HT1080 (cell line): ENCODE data around the gene ZNF276. TPM values are rescaled to one million over a fixed set of nuclear protein-coding genes. Genes with fewer than 3 reads are reported as not detected.
"Not testable (repeated sequence)": the region's sequence is repeated elsewhere in the genome, so short reads cannot be mapped to it uniquely, and the experiment has no call there.

Experiments
- DNase-seq: peaks from one replicate; pipeline ENCODE4 v3.0.0-alpha.2; 2015; ENCODE audit warnings: low read depth
- polyA plus RNA-seq, 2 experiments: library from polyadenylated mRNA; depleted of rRNA; stranded (reverse); fragments of >200 nt; gene quantifications; 2 replicates each; pipeline ENCODE4 v1.2.3, GENCODE V29; 2015
- total RNA-seq: library from RNA; depleted of rRNA; stranded (reverse); fragments of >200 nt; shearing (Covaris generic); gene quantifications from 2 replicates; pipeline ENCODE4 v1.2.3, GENCODE V29; 2014; rRNA removed

The ZNF276 gene
- total RNA-seq = 14.8 and 17.6 TPM in 2 replicates
- 10.0 and 12.5 TPM in 2 replicates for polyA plus RNA-seq (2015; cell fraction: cytosol; rRNA removed)
- polyA plus RNA-seq (2015; cell fraction: nucleus; rRNA removed) = 94.8 and 95.4 TPM in 2 replicates

- DNase-seq = peak; percentile 68
Observed at GRCh38 chr16:89720813-89721545, at the start of gene ZNF276, which contains the start of gene VPS9D1. Gene ZNF276, plus strand, starts transcription at chr16:89721537. Its CDS starts 104 bp downstream, at chr16:89721641. Gene VPS9D1, minus strand, starts transcription at chr16:89720898. Its CDS starts 37 bp downstream, at chr16:89720861.

- DNase-seq = not testable (repeated sequence)
Observed at GRCh38 chr16:89671565-89671964, 49.8 kb upstream of the ZNF276 start.

- no peak for DNase-seq
Observed at GRCh38 chr16:89672177-89672941, 49.0 kb upstream of the ZNF276 start.

GRCh38 chr16:89678258-89678657 is 43.1 kb upstream of the ZNF276 start:
- no peak for DNase-seq

- DNase-seq = no peak
Observed at GRCh38 chr16:89685916-89686315, 35.4 kb upstream of the ZNF276 start.

- DNase-seq = peak; percentile 80
Observed at GRCh38 chr16:89686520-89687091, 34.7 kb upstream of the ZNF276 start, which contains the start of gene CDK10. Gene CDK10, plus strand, starts transcription at chr16:89686689. Its CDS starts 22 bp downstream, at chr16:89686711.

- peak; percentile 26 for DNase-seq
Observed at GRCh38 chr16:89687092-89687940, 34.0 kb upstream of the ZNF276 start.

GRCh38 chr16:89688395-89688794 is 32.9 kb upstream of the ZNF276 start:
- no peak for DNase-seq

- DNase-seq = no peak
Observed at GRCh38 chr16:89689142-89689541, 32.2 kb upstream of the ZNF276 start.

GRCh38 chr16:89689621-89690020 is 31.7 kb upstream of the ZNF276 start:
- DNase-seq = not testable (repeated sequence)

GRCh38 chr16:89690392-89690901 is 30.9 kb upstream of the ZNF276 start:
- no peak for DNase-seq

- no peak for DNase-seq
Observed at GRCh38 chr16:89691231-89691985, 29.9 kb upstream of the ZNF276 start.

GRCh38 chr16:89691986-89692569 is 29.3 kb upstream of the ZNF276 start:
- DNase-seq = no peak

- no peak for DNase-seq
Observed at GRCh38 chr16:89693289-89693731, 28.0 kb upstream of the ZNF276 start.

GRCh38 chr16:89693931-89694783 is 27.2 kb upstream of the ZNF276 start:
- no peak for DNase-seq

GRCh38 chr16:89694784-89695085 is 26.6 kb upstream of the ZNF276 start:
- DNase-seq = not testable (repeated sequence)

GRCh38 chr16:89695086-89695874 is 26.1 kb upstream of the ZNF276 start:
- no peak for DNase-seq
